GM21515 (cell line): Measurements from ENCODE around the gene CENPX.

Source experiments
- ATAC-seq: cut with Tn5 transposase; IDR thresholded peaks from one replicate; pipeline ENCODE4 v1.9.1; 2021; ENCODE audit not compliant: unreplicated experiment

CENPX gene

GRCh38 chr17:82023447-82024241, 966 bp upstream of the CENPX start:
- peak; percentile 4 for ATAC-seq

GRCh38 chr17:82022981-82023446, 336 bp upstream of the CENPX start, which contains the start of gene LRRC45:
LRRC45 (plus strand) TSS chr17:82023305; CDS start chr17:82023644, 339 bp downstream.
- ATAC-seq: peak; percentile 77

GRCh38 chr17:82021900-82022309, 773 bp downstream of the CENPX start:
- ATAC-seq: no peak

- no peak for ATAC-seq
Measured at GRCh38 chr17:82021107-82021899, 1.4 kb downstream of the CENPX start.

GRCh38 chr17:82020572-82021106, 2.0 kb downstream of the CENPX start:
- no peak for ATAC-seq

GRCh38 chr17:82019690-82020571, 2.7 kb downstream of the CENPX start:
- no peak for ATAC-seq

GRCh38 chr17:82018989-82019689, 3.5 kb downstream of the CENPX start:
- ATAC-seq: no peak

GRCh38 chr17:82018152-82018988, 4.3 kb downstream of the CENPX start:
- ATAC-seq: no peak

GRCh38 chr17:82017612-82018151, 5.0 kb downstream of the CENPX start:
- no peak for ATAC-seq

GRCh38 chr17:82016875-82017459, 5.7 kb downstream of the CENPX start:
- no peak for ATAC-seq

GRCh38 chr17:82016061-82016874, 6.4 kb downstream of the CENPX start:
- ATAC-seq: no peak

GRCh38 chr17:82015311-82015971, 7.2 kb downstream of the CENPX start:
- ATAC-seq: no peak

- no peak for ATAC-seq
Measured at GRCh38 chr17:82014971-82015310, 7.7 kb downstream of the CENPX start.

- ATAC-seq: no peak
Measured at GRCh38 chr17:82014432-82014831, 8.2 kb downstream of the CENPX start.

GRCh38 chr17:82013772-82014321, 8.8 kb downstream of the CENPX start:
- ATAC-seq: no peak

GRCh38 chr17:82013341-82013740, 9.3 kb downstream of the CENPX start:
- no peak for ATAC-seq
